Effector memory CD4-positive, alpha-beta T cell (primary cell): Measurements from ENCODE around the gene MYH10.
A peak's percentile ranks its signal among the peaks of the same experiment; 100 is the strongest.

Source experiments
- DNase-seq, 3 donors: peaks; one replicate each; pipeline ENCODE4 v3.0.0-alpha.2; 2020
- H3K27ac ChIP-seq: 2 replicates; pipeline ENCODE4 v1.7.0; 2013; ENCODE audit warnings: mild to moderate bottlenecking, low read length, moderate library complexity; ENCODE audit not compliant: insufficient read depth, poor library complexity, severe bottlenecking
- H3K27me3 ChIP-seq: replicated peaks from 2 replicates; pipeline ENCODE4 v1.7.0; 2013; ENCODE audit warnings: mild to moderate bottlenecking, low read length; ENCODE audit not compliant: insufficient read depth, control insufficient read depth, poor library complexity, severe bottlenecking
- H3K36me3 ChIP-seq: 2 replicates; pipeline ENCODE4 v1.7.0; 2013; ENCODE audit warnings: mild to moderate bottlenecking, low read length, moderate library complexity; ENCODE audit not compliant: control insufficient read depth, insufficient read depth
- H3K4me1 ChIP-seq: 2 replicates; pipeline ENCODE4 v1.7.0; 2013; ENCODE audit warnings: low read length, mild to moderate bottlenecking; ENCODE audit not compliant: control insufficient read depth, insufficient read depth, poor library complexity, severe bottlenecking
- H3K4me3 ChIP-seq: 2 replicates; pipeline ENCODE4 v1.7.0; 2013; ENCODE audit warnings: low read length, low read depth, mild to moderate bottlenecking; ENCODE audit not compliant: insufficient read depth, poor library complexity, severe bottlenecking
- H3K9me3 ChIP-seq: 2 replicates; pipeline ENCODE4 v1.7.0; 2013; ENCODE audit warnings: mild to moderate bottlenecking, low read length, moderate library complexity; ENCODE audit not compliant: control insufficient read depth

MYH10 gene

DNA sequence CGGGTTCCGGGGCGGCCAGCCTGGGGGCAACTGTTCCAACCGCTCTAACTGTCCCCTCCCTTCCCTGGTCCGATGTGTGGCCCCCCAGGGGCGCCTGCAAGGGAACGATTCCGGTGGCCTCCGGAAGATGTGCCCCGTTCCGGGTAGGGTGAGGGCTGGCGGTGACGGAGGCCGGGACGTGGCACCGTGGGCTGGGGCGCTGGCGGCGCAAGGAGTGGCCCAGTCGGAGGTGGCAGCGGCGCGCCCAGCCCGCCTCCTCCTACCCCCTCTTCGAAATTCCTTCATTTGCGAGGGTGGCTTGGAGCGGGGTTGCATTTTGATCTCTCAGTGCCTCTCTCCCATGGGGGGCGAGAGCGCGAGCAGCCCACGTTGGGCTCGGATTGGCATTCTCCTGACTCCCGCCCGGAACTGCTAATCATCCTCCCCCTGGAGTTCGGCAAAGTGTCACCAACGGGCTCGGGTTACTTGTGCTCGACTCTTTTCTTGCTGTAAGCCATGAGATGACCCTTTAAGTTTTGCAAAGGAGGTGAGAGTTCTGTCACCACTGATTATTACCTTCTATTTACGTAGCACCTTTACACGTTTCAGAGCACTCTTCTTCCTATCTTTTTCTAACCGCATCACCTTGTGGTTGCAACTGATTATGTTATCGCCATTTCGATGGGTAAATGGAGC lies 194.2 kb downstream of the MYH10 start:
- Histone ChIP-seq H3K9me3 (no peaks in the 10 kb centered on the region), H3K36me3 (peaks cover 8% of the 10 kb centered on the region), H3K27me3 (no peaks in the 10 kb centered on the region), H3K27ac (peak overlapping the region; percentile 99), H3K4me1 (peaks cover 13% of the 10 kb centered on the region), H3K4me3 (peak overlapping the region; percentile 75)
- DNase-seq, result peak; percentile 32 to 56 (median 40)

DNA sequence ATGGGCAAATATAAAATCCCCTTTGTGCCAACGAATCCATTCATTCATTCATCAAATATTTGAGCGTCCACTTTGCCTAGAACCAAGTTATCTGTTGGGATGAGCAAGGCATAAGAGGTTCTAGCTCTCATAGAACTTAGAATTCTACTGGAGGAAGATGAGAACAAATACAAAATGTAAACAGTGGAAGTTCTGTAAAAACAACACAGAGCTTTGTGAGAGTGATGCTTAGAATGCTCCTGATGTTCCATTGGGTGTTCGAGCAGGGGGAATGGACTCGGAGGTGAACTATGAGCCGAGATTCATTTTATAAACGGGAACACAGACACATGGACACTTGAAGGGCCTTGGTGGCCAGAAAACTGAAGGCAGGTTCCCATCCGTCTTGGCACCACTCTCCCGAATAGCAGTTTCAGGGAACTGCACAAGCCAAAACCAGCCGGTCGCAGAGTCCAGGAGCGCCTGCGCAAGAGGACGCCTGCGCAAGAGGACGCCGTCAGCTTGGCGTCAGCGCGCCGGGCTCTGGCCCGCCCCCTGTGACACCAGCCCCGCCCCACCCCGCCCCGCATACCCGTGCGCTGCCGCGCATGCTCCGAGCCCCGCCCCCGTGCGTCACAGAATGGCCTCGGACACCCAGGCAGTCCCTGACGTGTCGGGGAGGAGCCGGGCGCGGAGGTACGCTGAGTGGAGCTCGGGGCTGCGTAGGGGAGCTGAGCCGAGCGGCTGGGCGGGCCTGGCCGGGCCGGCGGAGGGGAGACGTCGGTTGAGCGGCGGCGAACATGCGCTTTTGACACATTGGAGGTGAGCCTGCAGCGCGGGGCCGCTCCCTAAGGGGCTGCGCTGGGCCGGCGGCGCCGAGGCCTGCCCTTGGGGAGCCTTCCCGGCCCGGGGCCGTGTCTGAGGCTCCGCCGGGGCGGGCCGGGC lies 195.0 kb downstream of the MYH10 start, which contains the start of gene NDEL1:
TSS of gene NDEL1 (plus strand) at position 640 of the 924 bp plus-strand sequence. CDS start 8,388 bp downstream, outside the sequence.
- Histone ChIP-seq H3K36me3 (peaks cover 8% of the 10 kb centered on the region), H3K4me1 (peaks cover 13% of the 10 kb centered on the region), H3K4me3 (peak within 1 kb of the TSS; percentile 75), H3K27me3 (no peaks in the 10 kb centered on the region), H3K27ac (peak within 1 kb of the TSS; percentile 99), H3K9me3 (no peaks in the 10 kb centered on the region)
- DNase-seq, result peak; percentile 97 to 99 (median 99)

DNA sequence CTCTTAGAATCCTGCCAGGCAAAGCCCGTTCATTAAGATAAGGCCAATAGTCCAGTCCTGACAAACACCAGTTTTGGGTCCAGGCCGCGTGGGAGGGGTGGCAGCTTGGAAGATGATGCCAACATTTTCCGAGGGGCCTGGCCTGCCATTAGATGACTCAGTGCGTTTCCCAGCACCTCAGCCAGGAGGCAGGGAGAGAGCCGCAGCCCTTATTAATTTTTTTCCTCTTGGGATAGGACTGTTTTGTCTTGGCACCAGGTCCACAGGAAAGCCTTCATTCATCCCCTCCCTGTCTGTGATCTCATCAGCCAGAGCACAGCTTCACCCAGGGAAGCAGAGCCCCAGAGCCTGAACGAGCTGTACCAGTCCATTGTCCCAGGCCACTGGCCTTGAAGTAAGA lies 199.6 kb downstream of the MYH10 start:
- DNase-seq, result no peak
- no peaks in the 10 kb centered on the region for H3K9me3 ChIP-seq
- no peaks in the 10 kb centered on the region for H3K36me3 ChIP-seq
- H3K27ac ChIP-seq, result no peak overlapping the region
- H3K27me3 ChIP-seq, result no peaks in the 10 kb centered on the region
- no peak overlapping the region for H3K4me3 ChIP-seq
- peaks cover 4% of the 10 kb centered on the region for H3K4me1 ChIP-seq

DNA sequence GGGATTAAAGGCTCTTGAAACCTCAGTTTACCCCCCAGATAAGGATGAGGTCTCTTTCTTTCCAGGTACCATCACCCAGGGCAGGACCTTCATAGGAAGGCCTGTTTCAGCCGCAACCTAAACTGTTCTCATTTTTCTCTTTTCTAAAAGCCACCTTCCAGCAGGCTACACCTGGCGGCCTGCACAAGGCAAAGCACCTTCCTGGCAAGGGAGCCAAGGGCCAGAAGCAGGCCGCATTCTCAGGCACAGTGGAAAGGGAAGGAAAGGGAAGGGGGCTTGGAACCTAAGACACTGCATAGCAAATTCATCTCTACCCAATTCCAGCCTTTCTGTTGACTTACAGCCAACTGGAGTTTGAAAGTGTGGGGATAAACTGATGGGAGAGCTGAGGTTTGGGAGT lies 203.7 kb downstream of the MYH10 start:
- H3K27me3 ChIP-seq, result peaks cover 1% of the 10 kb centered on the region
- no peak for DNase-seq
- H3K4me1 ChIP-seq, result no peaks in the 10 kb centered on the region
- no peaks in the 10 kb centered on the region for H3K36me3 ChIP-seq
- H3K27ac ChIP-seq, result no peak overlapping the region
- H3K4me3 ChIP-seq, result no peak overlapping the region
- no peaks in the 10 kb centered on the region for H3K9me3 ChIP-seq

GRCh38 chr17:8426094-8426720 lies 204.3 kb downstream of the MYH10 start:
- Histone ChIP-seq H3K4me1 (no peaks in the 10 kb centered on the region), H3K27me3 (peaks cover 4% of the 10 kb centered on the region), H3K4me3 (no peak overlapping the region), H3K27ac (no peak overlapping the region), H3K36me3 (no peaks in the 10 kb centered on the region), H3K9me3 (no peaks in the 10 kb centered on the region)
- no peak for DNase-seq
